Ovary (tissue), 9 donors: ENCODE data around the gene CDX1. TPM values are rescaled to one million over a fixed set of nuclear protein-coding genes. Genes with fewer than 3 reads are reported as not detected.

Source experiments
- DNase-seq, 5 donors: peaks; one replicate each; pipeline ENCODE4 v3.0.0-alpha.2; 2019 to 2020
- H3K27ac ChIP-seq, 2 donors: fragments of 200-600 bp; one replicate each; pipeline versions ENCODE4 v1.5.1 to v1.8.0; 2019 to 2022
- H3K27me3 ChIP-seq: fragments of 200-600 bp; one replicate; pipeline ENCODE4 v1.8.0; 2022
- H3K36me3 ChIP-seq: fragments of 200-600 bp; sonication (generic); one replicate; pipeline ENCODE4 v1.5.1; 2019
- H3K4me1 ChIP-seq: one replicate; pipeline ENCODE4 v1.8.1; 2013; ENCODE audit warnings: mild to moderate bottlenecking, moderate library complexity; ENCODE audit not compliant: insufficient read depth
- H3K4me3 ChIP-seq: fragments of 200-600 bp; sonication (generic); one replicate; pipeline ENCODE4 v1.5.1; 2017
- H3K9me3 ChIP-seq, 2 donors: fragments of 200-600 bp in 1 of 2; sonication (generic) in 1 of 2; one replicate each; pipeline versions ENCODE4 v1.5.1 to v1.8.1; 2013 to 2019; ENCODE audit warnings: mild to moderate bottlenecking in 1 of 2, moderate library complexity in 1 of 2
- EP300 ChIP-seq: sonication (generic); formaldehyde crosslinking; IDR thresholded peaks from one replicate; pipeline ENCODE4 v1.6.1; 2017; ENCODE audit warnings: antibody characterized with exemption
- POLR2A ChIP-seq: fragments of 450-650 bp; IDR thresholded peaks from one replicate; pipeline ENCODE4 v1.6.1; 2017; ENCODE audit warnings: antibody characterized with exemption, mild to moderate bottlenecking, moderate library complexity
- WGBS, 3 donors: extraction: QIAGEN DNeasy Blood & Tissue Kit in 1 of 3; methylation state at CpG; one replicate each; pipeline versions ENCODE4 v1.1.5 to v1.1.7; 2013 to 2017; 5-methylcytosine and 5-hydroxymethylcytosine counted together
- intact Hi-C, 4 donors: fragments of 100-400 bp; cut with DNase I; formaldehyde crosslinking; loops; one replicate each; pipeline versions ENCODE4 v1.11.0 to v1.15.1; 2022 to 2023
- polyA plus RNA-seq, 2 donors: library from polyadenylated mRNA; stranded (reverse); fragments of 200-250 nt in 1 of 2; fragments of 350-450 nt in 1 of 2; fragmentation: Illumina TruSeq in 1 of 2; extraction: RNeasy Lipid Tissue Mini Kit (QIAGEN cat#74804) in 1 of 2; gene quantifications; one replicate each; pipeline ENCODE4 v1.2.3, GENCODE V29; 2013 to 2014
- total RNA-seq, 7 donors: library from RNA; depleted of rRNA in 2 of 7; stranded (reverse); fragments of >200 nt in 2 of 7; fragmentation: NEBNext Ultra II Directional in 3 of 7; extraction: Animal tissue kit (Norgen Biotek cat#: 25700) in 3 of 7; gene quantifications; one replicate each; pipeline versions ENCODE4 v1.1.0 to v1.2.4, GENCODE V29; 2016 to 2023
- TF ChIP-seq, protein P1 (sequence below), 3 donors: fragments of 450-650 bp in 2 of 3; fragments of 200-600 bp in 1 of 3; IDR thresholded peaks; one replicate each; pipeline versions ENCODE4 v1.5.1 to v1.8.0; 2016 to 2022; ENCODE audit warnings: antibody characterized with exemption in 3 of 3, mild to moderate bottlenecking in 1 of 3
- donor health status: DM: no; HTN: no; CAD: no; lungs with moderate emphysema.
- donor health status: DM: no; HTN: no; CAD: no.
- donor health status: Bipolar disorder and iron deficiency.
- donor health status: DM: yes; HTN: yes; CAD: no.
- donor health status: DM: no; HTN: no; CAD: no.
- donor health status: DM: yes; HTN: yes; CAD: no.

Gene CDX1
- total and polyA plus RNA-seq, 9 donors: 0.18 to 1.4 (median 0.58) TPM

DNA sequence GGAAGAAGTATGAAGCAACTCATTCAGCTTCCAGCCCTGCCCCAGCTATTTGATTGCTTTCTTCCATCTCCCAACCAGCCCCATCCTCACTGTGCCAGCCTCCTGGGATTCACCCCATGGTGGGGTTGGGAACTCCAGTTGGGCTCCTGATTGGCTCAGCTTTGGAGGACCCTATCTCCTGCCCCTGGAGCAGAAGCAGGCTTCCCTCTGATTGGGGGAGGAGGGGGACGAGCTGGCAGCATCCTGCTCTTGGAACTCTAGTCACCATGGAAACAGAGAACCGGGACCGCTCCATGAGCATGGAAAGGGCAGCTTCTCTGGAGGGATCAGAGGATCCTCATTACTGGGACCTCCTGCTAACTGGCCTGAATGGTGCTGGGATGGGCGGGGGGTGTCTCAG lies 25.9 kb downstream of the CDX1 start:
- no peak overlapping the region for H3K27ac ChIP-seq
- no peaks in the 10 kb centered on the region for H3K36me3 ChIP-seq
- no peaks in the 10 kb centered on the region for H3K27me3 ChIP-seq
- H3K9me3 ChIP-seq: no peaks in the 10 kb centered on the region
- H3K4me1 ChIP-seq: no peaks in the 10 kb centered on the region
- TF ChIP-seq EP300 (no peak), POLR2A (no peak)
- TF ChIP-seq, protein P1, sequence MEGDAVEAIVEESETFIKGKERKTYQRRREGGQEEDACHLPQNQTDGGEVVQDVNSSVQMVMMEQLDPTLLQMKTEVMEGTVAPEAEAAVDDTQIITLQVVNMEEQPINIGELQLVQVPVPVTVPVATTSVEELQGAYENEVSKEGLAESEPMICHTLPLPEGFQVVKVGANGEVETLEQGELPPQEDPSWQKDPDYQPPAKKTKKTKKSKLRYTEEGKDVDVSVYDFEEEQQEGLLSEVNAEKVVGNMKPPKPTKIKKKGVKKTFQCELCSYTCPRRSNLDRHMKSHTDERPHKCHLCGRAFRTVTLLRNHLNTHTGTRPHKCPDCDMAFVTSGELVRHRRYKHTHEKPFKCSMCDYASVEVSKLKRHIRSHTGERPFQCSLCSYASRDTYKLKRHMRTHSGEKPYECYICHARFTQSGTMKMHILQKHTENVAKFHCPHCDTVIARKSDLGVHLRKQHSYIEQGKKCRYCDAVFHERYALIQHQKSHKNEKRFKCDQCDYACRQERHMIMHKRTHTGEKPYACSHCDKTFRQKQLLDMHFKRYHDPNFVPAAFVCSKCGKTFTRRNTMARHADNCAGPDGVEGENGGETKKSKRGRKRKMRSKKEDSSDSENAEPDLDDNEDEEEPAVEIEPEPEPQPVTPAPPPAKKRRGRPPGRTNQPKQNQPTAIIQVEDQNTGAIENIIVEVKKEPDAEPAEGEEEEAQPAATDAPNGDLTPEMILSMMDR (IDR thresholded peaks at IDR 0.05): no peak
- H3K4me3 ChIP-seq: no peak overlapping the region
- WGBS, 3 donors: 64 to 71% (median 68%) methylated on average over 4 of the region's 4 CpGs
- intact Hi-C loops: no loop called here
- no peak for DNase-seq

DNA sequence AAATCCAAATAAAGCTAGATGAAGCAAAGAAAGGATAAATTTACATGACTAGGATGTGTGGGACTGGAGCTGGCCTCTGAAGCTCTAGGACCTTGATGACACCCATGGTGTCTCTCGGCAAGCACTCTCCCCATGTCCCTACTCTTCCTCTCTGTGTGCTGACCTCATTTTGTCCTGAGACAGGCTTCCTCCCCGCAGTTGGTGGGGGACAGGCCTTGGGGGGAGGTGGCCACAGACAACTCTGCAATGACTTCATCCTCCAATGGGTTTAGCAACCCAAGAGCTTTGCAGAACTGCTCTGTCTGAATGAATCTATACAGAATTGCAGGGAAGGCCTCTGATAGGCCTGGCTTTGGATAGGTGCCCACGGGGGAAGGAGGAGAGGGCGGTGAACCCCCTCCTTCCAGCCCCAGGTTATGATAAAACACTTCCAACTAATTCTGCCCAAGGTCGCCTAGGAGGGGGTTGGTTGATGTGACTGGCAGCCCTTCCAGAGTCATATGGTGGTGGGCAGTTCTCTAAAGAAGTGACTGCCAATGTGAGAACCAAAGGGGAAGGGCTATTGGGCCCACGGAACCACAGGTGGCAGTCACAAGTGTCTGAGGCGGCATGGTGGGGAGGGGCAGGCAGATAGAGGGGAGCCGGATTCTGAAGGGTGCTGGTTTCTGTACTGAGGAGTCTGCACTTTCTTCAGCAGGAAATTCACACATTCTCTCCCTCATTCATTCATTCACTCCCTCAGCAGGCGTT lies 29.3 kb downstream of the CDX1 start:
- no peaks in the 10 kb centered on the region for H3K4me1 ChIP-seq
- intact Hi-C loops: no loop called here
- no peak overlapping the region for H3K27ac ChIP-seq
- WGBS, 3 donors: 73 to 77% (median 75%) methylated on average over 9 of the region's 9 CpGs
- TF ChIP-seq, protein P1 (IDR thresholded peaks at IDR 0.05): no peak
- no peak for TF ChIP-seq POLR2A
- no peak for TF ChIP-seq EP300
- no peaks in the 10 kb centered on the region for H3K27me3 ChIP-seq
- H3K9me3 ChIP-seq: no peaks in the 10 kb centered on the region
- no peak for DNase-seq
- no peaks in the 10 kb centered on the region for H3K36me3 ChIP-seq
- H3K4me3 ChIP-seq: no peak overlapping the region

DNA sequence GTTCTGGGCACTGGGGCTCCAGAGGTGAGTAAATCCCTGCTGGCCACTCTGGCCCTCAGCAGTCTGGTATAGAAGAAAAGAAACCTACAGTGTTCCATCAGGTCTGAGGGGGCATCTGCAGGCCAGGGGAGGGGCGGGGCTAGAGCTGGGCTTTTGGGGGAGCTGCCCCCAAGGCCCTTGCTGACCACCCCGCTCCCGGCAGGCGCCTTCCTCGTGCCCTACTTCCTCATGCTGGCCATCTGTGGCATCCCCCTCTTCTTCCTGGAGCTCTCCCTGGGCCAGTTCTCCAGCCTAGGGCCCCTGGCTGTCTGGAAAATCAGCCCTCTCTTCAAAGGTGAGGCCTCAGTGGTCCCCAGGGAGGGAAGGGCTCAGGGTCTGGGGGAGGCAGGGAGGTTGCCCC lies 29.9 kb downstream of the CDX1 start:
- H3K27me3 ChIP-seq: no peaks in the 10 kb centered on the region
- intact Hi-C loops: no loop called here
- H3K36me3 ChIP-seq: no peaks in the 10 kb centered on the region
- no peak overlapping the region for H3K4me3 ChIP-seq
- no peak for DNase-seq
- no peaks in the 10 kb centered on the region for H3K4me1 ChIP-seq
- no peaks in the 10 kb centered on the region for H3K9me3 ChIP-seq
- no peak overlapping the region for H3K27ac ChIP-seq
- WGBS, 3 donors: 75 to 94% (median 79%) methylated on average over 5 of the region's 5 CpGs
- TF ChIP-seq POLR2A (no peak), EP300 (no peak)
- TF ChIP-seq, protein P1 (IDR thresholded peaks at IDR 0.05): no peak

DNA sequence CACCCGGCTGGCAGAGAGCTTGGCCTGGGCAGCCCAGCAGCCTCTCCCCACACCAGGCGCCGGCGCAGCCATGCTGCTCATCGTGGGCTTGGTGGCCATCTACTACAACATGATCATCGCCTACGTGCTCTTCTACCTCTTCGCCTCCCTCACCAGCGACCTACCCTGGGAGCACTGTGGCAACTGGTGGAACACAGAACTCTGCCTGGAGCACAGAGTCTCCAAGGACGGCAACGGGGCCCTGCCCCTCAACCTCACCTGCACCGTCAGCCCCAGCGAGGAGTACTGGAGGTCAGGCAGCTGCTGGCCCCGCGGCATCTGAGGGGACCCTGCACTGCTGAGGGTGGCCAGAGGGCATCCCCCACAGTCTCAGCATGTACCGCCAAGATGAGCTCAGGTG lies 30.4 kb downstream of the CDX1 start:
- no peak overlapping the region for H3K4me3 ChIP-seq
- no peaks in the 10 kb centered on the region for H3K27me3 ChIP-seq
- TF ChIP-seq, protein P1 (IDR thresholded peaks at IDR 0.05): no peak
- TF ChIP-seq POLR2A: no peak
- no peak for TF ChIP-seq EP300
- no peaks in the 10 kb centered on the region for H3K4me1 ChIP-seq
- intact Hi-C loops: no loop called here
- no peaks in the 10 kb centered on the region for H3K9me3 ChIP-seq
- H3K36me3 ChIP-seq: no peaks in the 10 kb centered on the region
- no peak for DNase-seq
- WGBS, 3 donors: 91 to 93% (median 92%) methylated on average over 16 of the region's 16 CpGs
- H3K27ac ChIP-seq: no peak overlapping the region
